MCF 10A (cell line): ENCODE data around the gene ATXN10. TPM values are rescaled to one million over a fixed set of nuclear protein-coding genes. Genes with fewer than 3 reads are reported as not detected.

ENCODE experiments used
- BruUV-seq: library from RNA; stranded (reverse); fragments of 400-500 nt; replicated peaks from 2 replicates; lab custom pipeline; 2021; lab: Mats Ljungman, UMichigan
- CTCF ChIA-PET: fragments of 300-600 bp; sonication (Branson Sonifier 250); formaldehyde crosslinking; extraction: SDS; loops from one replicate; lab custom pipeline; 2021; ENCODE audit warnings: antibody characterized with exemption, inconsistent platforms; lab: Yijun Ruan, JAX
- POLR2A ChIA-PET: fragments of 300-600, 350-650 bp; sonication (Branson Sonifier 250); formaldehyde crosslinking; extraction: SDS; loops from one replicate; lab custom pipeline; 2020; ENCODE audit warnings: antibody characterized with exemption, inconsistent platforms; lab: Yijun Ruan, JAX
- DNase-seq: peaks from one replicate; pipeline ENCODE4 v3.0.0-alpha.2; 2018; ENCODE audit not compliant: unreplicated experiment
- H3K27ac Mint-ChIP-seq: one replicate; pipeline ENCODE4 v1.8.0; 2022; ENCODE audit warnings: mild to moderate bottlenecking, low read depth, mixed read lengths; ENCODE audit not compliant: unreplicated experiment
- H3K27me3 Mint-ChIP-seq: one replicate; pipeline ENCODE4 v1.8.0; 2022; ENCODE audit warnings: mixed read lengths; ENCODE audit not compliant: insufficient read depth, unreplicated experiment
- H3K36me3 Mint-ChIP-seq: one replicate; pipeline ENCODE4 v1.8.0; 2022; ENCODE audit warnings: mild to moderate bottlenecking, moderate library complexity, mixed read lengths; ENCODE audit not compliant: insufficient read depth, unreplicated experiment
- H3K4me1 Mint-ChIP-seq: one replicate; pipeline ENCODE4 v1.8.0; 2022; ENCODE audit warnings: mixed read lengths; ENCODE audit not compliant: insufficient read depth, unreplicated experiment
- H3K4me3 Mint-ChIP-seq: one replicate; pipeline ENCODE4 v1.8.0; 2022; ENCODE audit warnings: mild to moderate bottlenecking, moderate library complexity, mixed read lengths; ENCODE audit not compliant: unreplicated experiment
- H3K9me3 Mint-ChIP-seq: one replicate; pipeline ENCODE4 v1.8.0; 2022; ENCODE audit warnings: mixed read lengths; ENCODE audit not compliant: unreplicated experiment
- intact Hi-C: fragments of 100-400 bp; cut with micrococcal nuclease; formaldehyde crosslinking; loops from 2 replicates; pipeline ENCODE4 v1.14.1; 2022
- total RNA-seq: library from RNA; stranded (reverse); gene quantifications from 2 replicates; pipeline ENCODE4 v1.2.3, GENCODE V29; 2022
- TF ChIP-seq, protein P1 (sequence below): fragments of 200-600 bp; IDR thresholded peaks from one replicate; pipeline ENCODE4 v1.8.0; 2022; ENCODE audit warnings: antibody characterized with exemption, mild to moderate bottlenecking; ENCODE audit not compliant: unreplicated experiment

ATXN10 gene
- total RNA-seq, 1 experiment from 2014 or later, result 193 TPM

DNA sequence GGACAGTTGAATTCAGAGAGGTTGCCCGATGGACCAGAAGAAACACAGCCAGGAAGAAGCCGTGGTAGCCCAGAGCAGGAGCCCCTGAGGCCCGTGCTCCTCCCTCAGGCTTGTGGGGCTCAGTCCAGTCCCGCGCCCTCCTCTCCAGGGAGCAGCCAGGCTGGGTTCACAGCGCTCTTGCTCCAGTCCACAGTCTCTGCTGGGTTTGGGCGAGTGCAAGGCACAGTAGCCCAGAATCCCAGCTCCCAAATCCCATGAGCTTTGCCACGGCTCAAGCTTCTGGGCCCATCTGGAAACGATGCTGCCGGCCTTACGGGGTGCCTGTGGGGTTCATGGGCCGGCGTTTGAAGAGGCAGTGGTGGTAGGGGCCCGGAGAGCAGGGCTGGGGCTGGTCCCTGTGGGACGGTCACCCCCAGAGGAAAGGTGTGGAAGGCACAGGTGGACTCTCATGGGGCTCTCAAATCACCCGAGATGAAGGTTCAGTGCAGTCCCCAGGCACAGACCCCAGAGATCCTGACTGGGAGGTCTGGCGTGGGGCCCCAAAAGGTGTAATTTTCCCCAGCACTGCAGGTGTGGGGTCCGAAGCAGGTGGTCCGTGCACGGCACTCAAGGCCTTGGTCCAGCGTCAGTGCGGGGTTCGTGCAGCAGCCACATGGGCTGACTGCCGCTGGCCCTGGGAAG lies 30.6 kb upstream of the ATXN10 start:
- peaks cover 16% of the 10 kb centered on the region for H3K4me1 Mint-ChIP-seq
- H3K4me3 Mint-ChIP-seq, result no peak overlapping the region
- BruUV-seq, result no TSS peak
- no peak overlapping the region for H3K27ac Mint-ChIP-seq
- POLR2A ChIA-PET, result interaction anchor here (1.8 kb wide), 1 partner anchor 129 kb away, joined by 4 read pairs; no protein-coding TSS in a partner anchor
- no peak for DNase-seq
- H3K27me3 Mint-ChIP-seq, result no peaks in the 10 kb centered on the region
- H3K36me3 Mint-ChIP-seq, result no peaks in the 10 kb centered on the region
- TF ChIP-seq, protein P1, sequence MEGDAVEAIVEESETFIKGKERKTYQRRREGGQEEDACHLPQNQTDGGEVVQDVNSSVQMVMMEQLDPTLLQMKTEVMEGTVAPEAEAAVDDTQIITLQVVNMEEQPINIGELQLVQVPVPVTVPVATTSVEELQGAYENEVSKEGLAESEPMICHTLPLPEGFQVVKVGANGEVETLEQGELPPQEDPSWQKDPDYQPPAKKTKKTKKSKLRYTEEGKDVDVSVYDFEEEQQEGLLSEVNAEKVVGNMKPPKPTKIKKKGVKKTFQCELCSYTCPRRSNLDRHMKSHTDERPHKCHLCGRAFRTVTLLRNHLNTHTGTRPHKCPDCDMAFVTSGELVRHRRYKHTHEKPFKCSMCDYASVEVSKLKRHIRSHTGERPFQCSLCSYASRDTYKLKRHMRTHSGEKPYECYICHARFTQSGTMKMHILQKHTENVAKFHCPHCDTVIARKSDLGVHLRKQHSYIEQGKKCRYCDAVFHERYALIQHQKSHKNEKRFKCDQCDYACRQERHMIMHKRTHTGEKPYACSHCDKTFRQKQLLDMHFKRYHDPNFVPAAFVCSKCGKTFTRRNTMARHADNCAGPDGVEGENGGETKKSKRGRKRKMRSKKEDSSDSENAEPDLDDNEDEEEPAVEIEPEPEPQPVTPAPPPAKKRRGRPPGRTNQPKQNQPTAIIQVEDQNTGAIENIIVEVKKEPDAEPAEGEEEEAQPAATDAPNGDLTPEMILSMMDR, result no peak
- intact Hi-C loops, result no loop called here
- H3K9me3 Mint-ChIP-seq, result no peaks in the 10 kb centered on the region
- CTCF ChIA-PET, result interaction anchor here (1.0 kb wide), 1 partner anchor 14 kb away, joined by 3 read pairs; no protein-coding TSS in a partner anchor

DNA sequence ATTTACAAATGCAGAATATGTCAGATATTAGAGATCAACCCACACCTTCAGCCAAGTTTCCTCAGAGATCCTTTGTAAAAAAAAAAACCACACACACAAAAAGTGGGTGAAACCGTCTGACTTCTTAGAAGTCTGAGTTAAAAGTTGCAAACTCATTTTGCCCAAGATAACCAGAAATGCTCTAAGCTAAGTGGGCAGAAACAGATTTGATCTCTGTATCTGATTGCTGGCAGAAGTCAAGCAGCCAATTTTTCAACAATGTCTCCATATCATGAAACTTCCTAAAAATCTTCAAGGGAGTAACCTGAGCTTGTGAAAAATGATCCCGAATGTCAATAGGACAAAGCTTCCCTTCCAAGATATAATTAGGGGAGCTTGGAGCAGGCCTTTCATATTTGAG lies 28.6 kb upstream of the ATXN10 start:
- POLR2A ChIA-PET, result interaction anchor here (1.1 kb wide), 1 partner anchor 84 kb away, joined by 3 read pairs; no protein-coding TSS in a partner anchor
- Mint-ChIP-seq H3K27ac (no peak overlapping the region), H3K27me3 (no peaks in the 10 kb centered on the region), H3K36me3 (no peaks in the 10 kb centered on the region), H3K4me3 (no peak overlapping the region), H3K9me3 (no peaks in the 10 kb centered on the region), H3K4me1 (peaks cover 16% of the 10 kb centered on the region)
- BruUV-seq, result no TSS peak
- CTCF ChIA-PET, result interaction anchor here (0.6 to 3.0 kb wide), 6 partner anchors 12 to 726 kb away, joined by 3 to 19 read pairs (median 5); no protein-coding TSS in a partner anchor
- intact Hi-C loops, result no loop called here
- TF ChIP-seq, protein P1, result no peak
- no peak for DNase-seq

DNA sequence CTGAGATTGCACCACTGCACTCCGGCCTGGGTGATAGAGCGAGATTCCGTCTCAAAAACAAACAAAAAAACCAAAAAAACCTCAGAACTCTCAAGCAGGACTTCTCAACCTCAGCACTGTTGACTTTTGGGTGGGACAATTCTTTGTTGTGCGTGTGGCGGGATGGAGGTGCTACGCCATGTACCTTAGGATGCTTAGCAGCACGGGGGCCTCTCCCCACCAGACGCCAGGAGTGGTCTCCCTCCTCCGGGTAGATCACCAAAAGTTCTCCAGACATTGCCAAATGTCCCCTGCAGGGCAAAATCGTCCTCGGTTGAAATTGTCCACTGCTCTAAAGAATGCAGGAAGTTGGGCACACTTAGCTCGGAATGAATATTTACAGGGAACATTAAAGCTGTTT lies 26.9 kb upstream of the ATXN10 start:
- H3K27ac Mint-ChIP-seq, result no peak overlapping the region
- H3K36me3 Mint-ChIP-seq, result no peaks in the 10 kb centered on the region
- ChIA-PET CTCF (interaction anchor here (0.5 to 3.0 kb wide), 27 partner anchors 7 to 374 kb away, joined by 3 to 19 read pairs (median 4); no protein-coding TSS in a partner anchor), POLR2A (interaction anchor here (0.6 to 1.5 kb wide), 2 partner anchors 32 to 41 kb away, joined by 3 to 4 read pairs; no protein-coding TSS in a partner anchor)
- H3K9me3 Mint-ChIP-seq, result no peaks in the 10 kb centered on the region
- peaks cover 3% of the 10 kb centered on the region for H3K27me3 Mint-ChIP-seq
- no peak for DNase-seq
- no peak overlapping the region for H3K4me3 Mint-ChIP-seq
- intact Hi-C loops, result loop anchor here (2.0 to 5.0 kb wide), 3 partner anchors 66 to 218 kb away; no protein-coding TSS in a partner anchor
- no TSS peak for BruUV-seq
- TF ChIP-seq, protein P1, result no peak
- peaks cover 1% of the 10 kb centered on the region for H3K4me1 Mint-ChIP-seq

DNA sequence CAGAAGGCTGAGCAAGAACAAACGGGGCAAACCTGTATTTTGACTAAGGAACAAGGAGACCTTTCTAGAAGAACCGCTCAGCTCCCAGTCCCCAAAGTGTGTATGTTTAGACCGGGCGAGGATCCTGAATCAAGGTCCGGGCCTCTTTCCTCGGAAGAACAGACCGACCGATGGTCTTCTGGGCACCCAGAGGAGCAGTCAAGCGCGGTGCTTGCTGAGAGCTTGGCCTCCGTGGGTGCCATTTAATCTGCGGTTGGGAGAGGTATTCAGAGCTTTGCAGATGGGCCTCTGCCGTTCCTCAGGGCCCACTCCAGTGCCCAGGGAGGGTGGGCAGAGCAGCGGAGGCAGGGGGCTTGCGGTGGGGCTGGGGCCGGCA lies 26.5 kb upstream of the ATXN10 start:
- intact Hi-C loops, result loop anchor here (2.0 to 5.0 kb wide), 3 partner anchors 66 to 217 kb away; no protein-coding TSS in a partner anchor
- Mint-ChIP-seq H3K27ac (no peak overlapping the region), H3K36me3 (no peaks in the 10 kb centered on the region), H3K4me1 (no peaks in the 10 kb centered on the region), H3K4me3 (no peak overlapping the region), H3K9me3 (no peaks in the 10 kb centered on the region), H3K27me3 (peaks cover 7% of the 10 kb centered on the region)
- no peak for DNase-seq
- ChIA-PET POLR2A (interaction anchor here (0.6 to 1.5 kb wide), 2 partner anchors 33 to 40 kb away, joined by 3 to 4 read pairs; no protein-coding TSS in a partner anchor), CTCF (interaction anchor here (0.5 to 3.0 kb wide), 30 partner anchors 8 to 374 kb away, joined by 3 to 19 read pairs (median 4); no protein-coding TSS in a partner anchor)
- no TSS peak for BruUV-seq
- TF ChIP-seq, protein P1, result no peak
